GM10266 (cell line): ENCODE measurements around the gene MRLN.

Experiments used
- DNase-seq: peaks from one replicate; pipeline ENCODE4 v3.0.0; 2012; ENCODE audit errors: extremely low spot score
- CTCF ChIP-seq: IDR thresholded peaks from 2 replicates; pipeline ENCODE4 v1.5.1; 2012; ENCODE audit warnings: mild to moderate bottlenecking, low read depth; ENCODE audit not compliant: control insufficient read depth, insufficient read depth; ENCODE audit errors: missing control alignments

The MRLN gene

GRCh38 chr10:59724098-59724938 lies 28.9 kb downstream of the MRLN start:
- DNase-seq: no peak
- no peak for TF ChIP-seq CTCF

GRCh38 chr10:59720377-59720776 lies 32.9 kb downstream of the MRLN start:
- TF ChIP-seq CTCF: no peak
- no peak for DNase-seq

GRCh38 chr10:59719374-59719773 lies 33.9 kb downstream of the MRLN start:
- no peak for DNase-seq
- no peak for TF ChIP-seq CTCF

- no peak for DNase-seq
- TF ChIP-seq CTCF: no peak
Observed at GRCh38 chr10:59718257-59718656, 35.0 kb downstream of the MRLN start.

GRCh38 chr10:59713196-59713821 lies 39.9 kb downstream of the MRLN start:
- no peak for TF ChIP-seq CTCF
- no peak for DNase-seq

GRCh38 chr10:59711871-59712494 lies 41.3 kb downstream of the MRLN start:
- TF ChIP-seq CTCF: no peak
- no peak for DNase-seq
